Neural cell (in vitro differentiated cells): ENCODE measurements around the gene EIF5. TPM values are rescaled to one million over a fixed set of nuclear protein-coding genes. Genes with fewer than 3 reads are reported as not detected.

ENCODE experiments used
- H2AFZ ChIP-seq: fragments of 200-600, 300-800 bp; sonication (generic), shearing (Covaris generic); 2 replicates; pipeline ENCODE4 v1.6.0; 2014; ENCODE audit warnings: low read depth, mild to moderate bottlenecking, antibody characterized with exemption, low read length, moderate library complexity
- H3F3A ChIP-seq: fragments of 200-600 bp; shearing (Covaris generic); 2 replicates; pipeline ENCODE4 v1.6.1; 2016; ENCODE audit warnings: mild to moderate bottlenecking, moderate library complexity, mixed read lengths, antibody characterized with exemption, low read length; ENCODE audit not compliant: insufficient read depth, poor library complexity, severe bottlenecking
- H3K27ac ChIP-seq: fragments of 200-600, 300-800 bp; sonication (generic), shearing (Covaris generic); 2 replicates; pipeline ENCODE4 v1.5.1; 2014; ENCODE audit warnings: mild to moderate bottlenecking, low read length, moderate library complexity
- H3K27me3 ChIP-seq: fragments of 300-800, 200-600 bp; sonication (generic), shearing (Covaris generic); 2 replicates; pipeline ENCODE4 v1.6.0; 2014; ENCODE audit warnings: mild to moderate bottlenecking, low read depth, low read length, moderate library complexity; ENCODE audit not compliant: insufficient read depth
- H3K36me3 ChIP-seq: fragments of 300-800, 200-600 bp; sonication (generic), shearing (Covaris generic); 2 replicates; pipeline ENCODE4 v1.5.1; 2014; ENCODE audit warnings: mild to moderate bottlenecking, antibody characterized with exemption, low read length, moderate library complexity; ENCODE audit not compliant: insufficient read depth
- H3K4me2 ChIP-seq: fragments of 300-800, 200-600 bp; sonication (generic), shearing (Covaris generic); 2 replicates; pipeline ENCODE4 v1.6.0; 2014; ENCODE audit warnings: mild to moderate bottlenecking, low read length
- H3K4me3 ChIP-seq: fragments of 300-800, 200-600 bp; sonication (generic), shearing (Covaris generic); 2 replicates; pipeline ENCODE4 v1.5.1; 2014; ENCODE audit warnings: mild to moderate bottlenecking, low read length, moderate library complexity
- H3K79me2 ChIP-seq: fragments of 200-600 bp; shearing (Covaris generic); replicated peaks from 2 replicates; pipeline ENCODE4 v1.6.0; 2014; ENCODE audit warnings: mild to moderate bottlenecking, low read length, moderate library complexity; ENCODE audit not compliant: insufficient read depth
- H3K9ac ChIP-seq: fragments of 300-800, 200-600 bp; sonication (generic), shearing (Covaris generic); 2 replicates; pipeline ENCODE4 v1.6.1; 2016; ENCODE audit warnings: mild to moderate bottlenecking, low read length, mixed read lengths
- H3K9me2 ChIP-seq: fragments of 200-600 bp; shearing (Covaris generic); 2 replicates; pipeline ENCODE4 v1.6.1; 2016; ENCODE audit warnings: mild to moderate bottlenecking, low read length, mixed read lengths; ENCODE audit not compliant: insufficient read depth
- H3K9me3 ChIP-seq: fragments of 200-600, 300-800 bp; sonication (generic), shearing (Covaris generic); 2 replicates; pipeline ENCODE4 v1.6.1; 2016; ENCODE audit warnings: mild to moderate bottlenecking, mixed run types, low read length, moderate library complexity, mixed read lengths
- H4K20me1 ChIP-seq: fragments of 200-600 bp; shearing (Covaris generic); 2 replicates; pipeline ENCODE4 v1.6.1; 2016; ENCODE audit warnings: mild to moderate bottlenecking, mixed run types; ENCODE audit not compliant: insufficient read depth
- EP300 ChIP-seq: fragments of 450-650 bp; conservative IDR thresholded peaks from 2 replicates; pipeline ENCODE4 v1.6.1; 2014; ENCODE audit warnings: antibody characterized with exemption, mild to moderate bottlenecking, moderate library complexity; ENCODE audit not compliant: poor library complexity, severe bottlenecking
- EZH2 ChIP-seq: fragments of 200-600, 300-800 bp; shearing (Covaris generic), sonication (generic); IDR thresholded peaks from 2 replicates; pipeline ENCODE4 v1.6.1; 2014; ENCODE audit warnings: antibody characterized with exemption, low read length, borderline replicate concordance, mild to moderate bottlenecking; ENCODE audit not compliant: insufficient read depth, poor library complexity, severe bottlenecking
- MXI1 ChIP-seq: fragments of 450-650 bp; conservative IDR thresholded peaks from 2 replicates; pipeline ENCODE4 v1.6.1; 2014; ENCODE audit warnings: antibody characterized with exemption, mild to moderate bottlenecking; ENCODE audit not compliant: poor library complexity, severe bottlenecking
- RAD21 ChIP-seq: fragments of 450-650 bp; conservative IDR thresholded peaks from 2 replicates; pipeline ENCODE4 v1.6.1; 2014; ENCODE audit warnings: antibody characterized with exemption, mild to moderate bottlenecking, moderate library complexity
- SMC3 ChIP-seq: fragments of 450-650 bp; conservative IDR thresholded peaks from 2 replicates; pipeline ENCODE4 v1.6.1; 2014; ENCODE audit warnings: antibody characterized with exemption, mild to moderate bottlenecking, moderate library complexity; ENCODE audit not compliant: poor library complexity
- polyA plus RNA-seq: library from polyadenylated mRNA; depleted of rRNA; stranded (reverse); fragments of >200 nt; gene quantifications from 2 replicates; pipeline ENCODE4 v1.2.3, GENCODE V29; 2014
- TF ChIP-seq, protein P1 (sequence below): fragments of 450-650 bp; IDR thresholded peaks from 2 replicates; pipeline ENCODE4 v1.5.1; 2014; ENCODE audit warnings: antibody characterized with exemption, mild to moderate bottlenecking, moderate library complexity; ENCODE audit not compliant: poor library complexity, severe bottlenecking
- TF ChIP-seq, protein P2 (sequence below): IDR thresholded peaks from 2 replicates; pipeline ENCODE4 v1.6.1; 2012; ENCODE audit warnings: borderline replicate concordance

Gene EIF5
- polyA plus RNA-seq, 1 donor from 2014 or later = 188 TPM

DNA sequence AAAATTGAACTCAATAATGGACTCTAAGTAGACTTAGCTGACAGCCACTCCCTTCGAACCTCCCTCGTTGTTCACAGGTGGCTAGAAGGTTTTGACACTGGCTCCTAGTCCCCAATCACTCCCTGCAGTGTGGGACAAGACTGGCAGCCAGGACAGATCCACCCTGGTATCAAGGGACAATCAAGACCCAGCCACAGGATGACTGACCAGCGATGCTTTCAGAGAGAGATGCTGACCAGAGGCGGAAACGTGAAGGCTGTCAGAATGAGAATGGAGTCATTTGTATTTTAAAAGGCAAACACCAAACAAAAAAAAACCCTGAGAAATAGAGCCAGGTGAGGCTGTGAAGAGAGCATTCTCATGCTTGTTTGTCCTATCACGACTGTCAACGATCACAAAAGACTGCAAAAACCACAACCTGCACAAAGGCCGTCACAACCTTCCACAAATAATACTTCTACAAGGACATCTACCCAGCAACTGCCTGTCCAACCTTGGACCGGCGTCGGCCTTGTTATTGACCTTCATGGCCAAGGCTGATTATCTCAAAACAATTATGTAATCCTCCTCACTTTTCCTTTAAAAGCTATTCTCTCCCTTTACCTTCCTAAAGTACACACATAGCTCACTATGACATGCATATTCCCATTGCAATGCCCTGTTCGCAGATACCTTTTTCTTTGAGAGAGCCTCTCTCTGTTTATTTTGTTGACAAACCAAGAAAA is 13.2 kb downstream of the EIF5 start:
- Histone ChIP-seq H3K9ac (no peak overlapping the region), H3K9me2 (no peaks in the 10 kb centered on the region), H2AFZ (no peak overlapping the region), H3K36me3 (peaks cover 14% of the 10 kb centered on the region), H4K20me1 (no peaks in the 10 kb centered on the region), H3F3A (no peaks in the 10 kb centered on the region), H3K9me3 (no peaks in the 10 kb centered on the region), H3K79me2 (no peaks in the 10 kb centered on the region), H3K4me3 (no peak overlapping the region), H3K27me3 (no peaks in the 10 kb centered on the region), H3K27ac (no peak overlapping the region), H3K4me2 (no peak overlapping the region)
- TF ChIP-seq, protein P1, sequence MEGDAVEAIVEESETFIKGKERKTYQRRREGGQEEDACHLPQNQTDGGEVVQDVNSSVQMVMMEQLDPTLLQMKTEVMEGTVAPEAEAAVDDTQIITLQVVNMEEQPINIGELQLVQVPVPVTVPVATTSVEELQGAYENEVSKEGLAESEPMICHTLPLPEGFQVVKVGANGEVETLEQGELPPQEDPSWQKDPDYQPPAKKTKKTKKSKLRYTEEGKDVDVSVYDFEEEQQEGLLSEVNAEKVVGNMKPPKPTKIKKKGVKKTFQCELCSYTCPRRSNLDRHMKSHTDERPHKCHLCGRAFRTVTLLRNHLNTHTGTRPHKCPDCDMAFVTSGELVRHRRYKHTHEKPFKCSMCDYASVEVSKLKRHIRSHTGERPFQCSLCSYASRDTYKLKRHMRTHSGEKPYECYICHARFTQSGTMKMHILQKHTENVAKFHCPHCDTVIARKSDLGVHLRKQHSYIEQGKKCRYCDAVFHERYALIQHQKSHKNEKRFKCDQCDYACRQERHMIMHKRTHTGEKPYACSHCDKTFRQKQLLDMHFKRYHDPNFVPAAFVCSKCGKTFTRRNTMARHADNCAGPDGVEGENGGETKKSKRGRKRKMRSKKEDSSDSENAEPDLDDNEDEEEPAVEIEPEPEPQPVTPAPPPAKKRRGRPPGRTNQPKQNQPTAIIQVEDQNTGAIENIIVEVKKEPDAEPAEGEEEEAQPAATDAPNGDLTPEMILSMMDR = no peak
- TF ChIP-seq EP300 (no peak), MXI1 (no peak)
- TF ChIP-seq, protein P2, sequence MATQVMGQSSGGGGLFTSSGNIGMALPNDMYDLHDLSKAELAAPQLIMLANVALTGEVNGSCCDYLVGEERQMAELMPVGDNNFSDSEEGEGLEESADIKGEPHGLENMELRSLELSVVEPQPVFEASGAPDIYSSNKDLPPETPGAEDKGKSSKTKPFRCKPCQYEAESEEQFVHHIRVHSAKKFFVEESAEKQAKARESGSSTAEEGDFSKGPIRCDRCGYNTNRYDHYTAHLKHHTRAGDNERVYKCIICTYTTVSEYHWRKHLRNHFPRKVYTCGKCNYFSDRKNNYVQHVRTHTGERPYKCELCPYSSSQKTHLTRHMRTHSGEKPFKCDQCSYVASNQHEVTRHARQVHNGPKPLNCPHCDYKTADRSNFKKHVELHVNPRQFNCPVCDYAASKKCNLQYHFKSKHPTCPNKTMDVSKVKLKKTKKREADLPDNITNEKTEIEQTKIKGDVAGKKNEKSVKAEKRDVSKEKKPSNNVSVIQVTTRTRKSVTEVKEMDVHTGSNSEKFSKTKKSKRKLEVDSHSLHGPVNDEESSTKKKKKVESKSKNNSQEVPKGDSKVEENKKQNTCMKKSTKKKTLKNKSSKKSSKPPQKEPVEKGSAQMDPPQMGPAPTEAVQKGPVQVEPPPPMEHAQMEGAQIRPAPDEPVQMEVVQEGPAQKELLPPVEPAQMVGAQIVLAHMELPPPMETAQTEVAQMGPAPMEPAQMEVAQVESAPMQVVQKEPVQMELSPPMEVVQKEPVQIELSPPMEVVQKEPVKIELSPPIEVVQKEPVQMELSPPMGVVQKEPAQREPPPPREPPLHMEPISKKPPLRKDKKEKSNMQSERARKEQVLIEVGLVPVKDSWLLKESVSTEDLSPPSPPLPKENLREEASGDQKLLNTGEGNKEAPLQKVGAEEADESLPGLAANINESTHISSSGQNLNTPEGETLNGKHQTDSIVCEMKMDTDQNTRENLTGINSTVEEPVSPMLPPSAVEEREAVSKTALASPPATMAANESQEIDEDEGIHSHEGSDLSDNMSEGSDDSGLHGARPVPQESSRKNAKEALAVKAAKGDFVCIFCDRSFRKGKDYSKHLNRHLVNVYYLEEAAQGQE = no peak

DNA sequence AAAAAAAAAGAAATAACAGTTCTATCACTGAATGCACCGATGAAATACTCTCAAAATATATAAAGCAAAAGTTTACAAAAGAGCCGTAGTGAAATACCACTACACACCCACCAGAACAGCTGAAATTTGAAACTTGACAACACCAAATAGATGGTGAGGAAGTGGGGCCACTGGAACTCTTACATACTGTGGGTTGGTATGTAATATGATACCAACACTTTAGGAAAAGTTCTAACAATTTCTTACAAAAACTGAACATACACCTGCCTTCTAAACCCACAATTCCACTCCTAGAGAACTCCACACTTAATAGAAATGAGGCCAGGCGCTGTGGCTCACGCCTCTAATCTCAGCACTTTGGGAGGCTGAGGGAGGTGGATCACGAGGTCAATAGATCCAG is 14.1 kb downstream of the EIF5 start:
- no peak overlapping the region for H3K27ac ChIP-seq
- no peak overlapping the region for H3K4me3 ChIP-seq
- H3K27me3 ChIP-seq = no peaks in the 10 kb centered on the region
- H3K4me2 ChIP-seq = no peak overlapping the region
- H4K20me1 ChIP-seq = no peaks in the 10 kb centered on the region
- H2AFZ ChIP-seq = no peak overlapping the region
- TF ChIP-seq, protein P1 = no peak
- no peaks in the 10 kb centered on the region for H3F3A ChIP-seq
- H3K9me3 ChIP-seq = no peaks in the 10 kb centered on the region
- no peak overlapping the region for H3K9ac ChIP-seq
- peaks cover 12% of the 10 kb centered on the region for H3K36me3 ChIP-seq
- H3K9me2 ChIP-seq = no peaks in the 10 kb centered on the region
- H3K79me2 ChIP-seq = no peaks in the 10 kb centered on the region

DNA sequence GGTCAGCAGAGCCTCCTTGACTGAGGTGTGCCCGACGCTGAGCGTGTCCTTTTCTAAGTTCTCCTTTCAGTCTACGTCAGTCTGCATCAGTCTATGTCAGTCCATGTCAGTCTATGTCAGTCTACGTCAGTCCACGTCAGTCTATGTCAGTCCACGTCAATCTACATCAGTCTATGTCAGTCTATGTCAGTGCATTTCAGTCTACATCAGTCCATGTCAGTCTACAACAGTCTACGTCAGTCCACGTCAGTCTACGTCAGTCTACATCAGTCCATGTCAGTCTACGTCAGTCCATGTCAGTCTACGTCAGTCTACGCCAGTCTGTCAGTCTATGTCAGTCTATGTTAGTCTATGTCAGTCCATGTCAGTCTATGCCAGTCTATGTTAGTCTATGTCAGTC is 15.9 kb downstream of the EIF5 start:
- H3K4me2 ChIP-seq = no peak overlapping the region
- H3K27ac ChIP-seq = no peak overlapping the region
- H3F3A ChIP-seq = no peaks in the 10 kb centered on the region
- H3K79me2 ChIP-seq = no peaks in the 10 kb centered on the region
- H3K27me3 ChIP-seq = no peaks in the 10 kb centered on the region
- H3K4me3 ChIP-seq = no peak overlapping the region
- no peak overlapping the region for H3K9ac ChIP-seq
- no peaks in the 10 kb centered on the region for H3K36me3 ChIP-seq
- no peaks in the 10 kb centered on the region for H4K20me1 ChIP-seq
- no peaks in the 10 kb centered on the region for H3K9me2 ChIP-seq
- H3K9me3 ChIP-seq = no peaks in the 10 kb centered on the region
- H2AFZ ChIP-seq = no peak overlapping the region
- TF ChIP-seq EZH2 (no peak), EP300 (peak; percentile 99), SMC3 (no peak), RAD21 (no peak)
- TF ChIP-seq, protein P1 = no peak
- TF ChIP-seq, protein P2 = no peak
